Activated CD4-positive, alpha-beta T cell treated with anti-CD3 and anti-CD28 coated beads, Interleukin-2, Interleukin-6, amounts not matched to agents 100 ng/mL and 50 ng/mL, durations not matched to agents 16 hours and 8 hours (primary cell): ENCODE data around the gene FAM184B.
"Not testable (repeated sequence)": the region's sequence is repeated elsewhere in the genome, so short reads cannot be mapped to it uniquely, and the experiment has no call there.

Experiments used
- DNase-seq: peaks from one replicate; pipeline ENCODE4 v3.0.0-alpha.2; 2020

The FAM184B gene

GRCh38 chr4:17713779-17714178, 67.6 kb downstream of the FAM184B start:
- no peak for DNase-seq

GRCh38 chr4:17712166-17712565, 69.3 kb downstream of the FAM184B start:
- DNase-seq = no peak

GRCh38 chr4:17711206-17711605, 70.2 kb downstream of the FAM184B start:
- DNase-seq = not testable (repeated sequence)

GRCh38 chr4:17709763-17710068, 71.7 kb downstream of the FAM184B start:
- no peak for DNase-seq

- no peak for DNase-seq
Measured at GRCh38 chr4:17708992-17709762, 72.2 kb downstream of the FAM184B start.

GRCh38 chr4:17707671-17708070, 73.8 kb downstream of the FAM184B start:
- DNase-seq = no peak

- no peak for DNase-seq
Measured at GRCh38 chr4:17705107-17705506, 76.3 kb downstream of the FAM184B start.

- DNase-seq = no peak
Measured at GRCh38 chr4:17704020-17704650, 77.3 kb downstream of the FAM184B start.

GRCh38 chr4:17702641-17703040, 78.8 kb downstream of the FAM184B start:
- DNase-seq = no peak

- DNase-seq = no peak
Measured at GRCh38 chr4:17701882-17702281, 79.5 kb downstream of the FAM184B start.

GRCh38 chr4:17701138-17701839, 80.1 kb downstream of the FAM184B start:
- no peak for DNase-seq

GRCh38 chr4:17699380-17699779, 82.0 kb downstream of the FAM184B start:
- DNase-seq = no peak

- no peak for DNase-seq
Measured at GRCh38 chr4:17698116-17698515, 83.3 kb downstream of the FAM184B start.

GRCh38 chr4:17695341-17695740, 86.1 kb downstream of the FAM184B start:
- DNase-seq = no peak

- DNase-seq = no peak
Measured at GRCh38 chr4:17694552-17694951, 86.9 kb downstream of the FAM184B start.

- DNase-seq = no peak
Measured at GRCh38 chr4:17690898-17691297, 90.5 kb downstream of the FAM184B start.

GRCh38 chr4:17690135-17690534, 91.3 kb downstream of the FAM184B start:
- DNase-seq = no peak

GRCh38 chr4:17688011-17688441, 93.4 kb downstream of the FAM184B start:
- DNase-seq = no peak

GRCh38 chr4:17687237-17687857, 94.1 kb downstream of the FAM184B start:
- DNase-seq = no peak

- DNase-seq = not testable (repeated sequence)
Measured at GRCh38 chr4:17684648-17685047, 96.8 kb downstream of the FAM184B start.

- no peak for DNase-seq
Measured at GRCh38 chr4:17682222-17682566, 99.2 kb downstream of the FAM184B start.

- DNase-seq = no peak
Measured at GRCh38 chr4:17681281-17682221, 99.9 kb downstream of the FAM184B start.
